ENCODE measurements around the gene MOCS2.

MOCS2 gene

DNA sequence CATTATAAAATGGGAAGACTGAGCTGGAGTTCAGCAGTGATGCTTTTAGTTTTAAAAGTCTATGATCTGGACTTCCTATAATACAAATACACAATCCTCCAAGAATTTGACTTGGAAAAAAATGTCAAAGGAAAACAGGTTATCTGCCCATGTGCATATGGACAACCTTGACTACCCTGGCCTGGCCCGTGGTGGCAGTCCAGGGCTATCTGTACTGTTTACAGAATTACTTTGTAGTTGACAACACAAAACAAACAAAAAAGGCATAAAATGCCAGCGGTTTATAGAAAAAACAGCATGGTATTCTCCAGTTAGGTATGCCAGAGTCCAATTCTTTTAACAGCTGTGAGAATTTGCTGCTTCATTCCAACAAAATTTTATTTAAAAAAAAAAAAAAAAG, 17.3 kb downstream of the MOCS2 start:
- DNase-seq: no peak

GRCh38 chr5:53091289-53091688, 18.3 kb downstream of the MOCS2 start:
- DNase-seq: peak; percentile 71

DNA sequence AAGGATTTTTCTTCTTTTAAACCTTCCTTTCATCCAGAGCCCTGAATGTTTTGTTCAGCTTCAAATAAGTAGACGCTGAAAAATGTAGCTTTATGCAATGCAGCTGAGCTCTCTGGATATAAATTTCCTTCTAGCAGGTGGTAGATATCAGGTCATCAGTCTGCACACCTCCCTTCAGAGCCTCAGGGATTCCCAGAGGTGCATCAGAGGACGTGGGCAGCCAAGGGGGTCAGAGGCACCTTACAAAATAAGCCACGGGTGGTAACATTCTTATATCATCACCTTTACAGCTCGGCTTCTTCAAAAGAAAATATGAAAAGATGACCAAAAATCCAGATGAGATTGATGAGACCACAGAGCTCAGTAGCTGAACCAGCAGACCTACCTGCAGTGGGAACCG, 19.3 kb downstream of the MOCS2 start:
- DNase-seq: no peak

GRCh38 chr5:53089481-53089991, 20.0 kb downstream of the MOCS2 start:
- no peak for DNase-seq

DNA sequence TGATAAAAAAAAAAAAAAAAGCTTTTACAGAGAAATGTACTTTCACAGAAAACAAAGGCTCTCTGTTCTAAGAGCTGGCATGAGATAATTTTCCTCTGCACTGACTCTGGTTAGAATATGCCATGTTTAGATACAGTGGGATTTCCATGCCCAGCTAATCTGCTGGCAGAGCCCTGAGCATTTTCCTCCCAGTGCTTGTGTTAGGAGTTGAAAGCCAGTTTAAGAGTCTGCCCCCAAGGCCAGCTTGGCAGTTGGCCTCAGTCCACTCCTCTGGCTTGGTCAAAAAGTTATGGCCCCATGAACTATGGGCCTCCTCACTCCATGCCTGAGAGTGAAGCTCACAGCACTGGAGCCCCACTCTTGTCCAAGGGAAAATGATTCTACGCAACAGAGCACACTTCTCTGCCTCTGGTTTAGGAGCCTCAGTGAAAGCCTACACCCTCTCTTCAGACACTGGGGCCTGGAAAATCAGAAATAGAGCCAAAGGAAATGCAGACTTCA, 21.9 kb downstream of the MOCS2 start:
- no peak for DNase-seq

GRCh38 chr5:53087171-53087570, 22.4 kb downstream of the MOCS2 start:
- no peak for DNase-seq

DNA sequence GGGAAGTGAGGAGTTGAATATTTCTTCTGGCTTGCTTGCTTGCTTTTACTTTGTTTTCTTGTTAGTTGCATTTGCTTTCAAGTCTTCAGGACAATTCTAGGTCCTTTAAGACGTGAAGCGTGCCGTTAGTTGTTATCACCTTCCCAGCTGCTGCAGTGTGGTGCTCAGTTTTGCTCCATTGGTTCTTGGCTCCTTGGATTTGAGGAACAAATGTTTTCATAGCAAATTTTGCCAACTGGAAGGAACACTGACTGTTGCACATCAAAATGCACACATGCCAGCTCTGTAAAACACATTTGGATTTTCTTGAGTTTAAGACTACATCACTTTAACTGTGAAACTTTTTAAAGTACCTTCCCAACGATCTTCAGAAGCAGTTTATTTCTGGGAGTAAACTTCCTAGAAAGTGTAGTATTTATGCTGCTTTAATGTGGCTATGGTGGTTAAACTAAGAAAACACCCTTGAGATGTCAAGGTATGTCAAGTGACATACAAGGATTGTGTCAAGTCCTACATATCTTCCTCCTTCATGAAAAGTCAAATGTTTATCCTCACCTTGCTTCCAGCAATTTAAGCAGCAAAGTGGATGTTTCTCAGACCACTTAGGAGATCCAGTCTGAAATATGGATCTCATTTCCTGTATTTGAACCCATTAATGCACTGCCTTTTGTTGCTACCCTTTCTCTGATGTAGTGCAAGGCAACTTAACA, 24.9 kb downstream of the MOCS2 start:
- DNase-seq: no peak

- DNase-seq: no peak
Observed at GRCh38 chr5:53083927-53084326, 25.6 kb downstream of the MOCS2 start.

DNA sequence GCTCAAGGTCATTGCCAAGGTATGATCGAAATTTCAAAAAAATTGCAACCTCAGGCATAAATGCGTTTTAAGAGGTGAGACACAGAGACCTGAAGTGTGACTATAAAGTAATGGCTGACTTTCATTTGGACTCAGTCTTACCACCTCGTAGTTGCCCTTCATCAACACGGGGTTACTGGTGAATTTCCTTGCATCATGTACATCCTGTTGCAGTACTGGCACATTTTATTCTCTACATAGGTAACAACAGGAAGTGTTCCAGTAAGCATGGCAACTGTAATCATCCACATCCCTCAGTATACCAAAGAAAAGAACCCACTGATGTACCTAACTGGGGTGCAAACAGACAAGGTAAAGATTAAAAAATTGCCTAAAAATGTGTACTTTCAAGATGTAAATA, 29.3 kb downstream of the MOCS2 start:
- DNase-seq: no peak

GRCh38 chr5:53076014-53076583, 33.5 kb downstream of the MOCS2 start:
- no peak for DNase-seq

- peak; percentile 13 for DNase-seq
Observed at GRCh38 chr5:53073348-53073747, 36.2 kb downstream of the MOCS2 start.

GRCh38 chr5:53071738-53072137, 37.8 kb downstream of the MOCS2 start:
- DNase-seq: no peak

GRCh38 chr5:53071298-53071697, 38.3 kb downstream of the MOCS2 start:
- DNase-seq: no peak

GRCh38 chr5:53069626-53070025, 39.9 kb downstream of the MOCS2 start:
- no peak for DNase-seq

DNA sequence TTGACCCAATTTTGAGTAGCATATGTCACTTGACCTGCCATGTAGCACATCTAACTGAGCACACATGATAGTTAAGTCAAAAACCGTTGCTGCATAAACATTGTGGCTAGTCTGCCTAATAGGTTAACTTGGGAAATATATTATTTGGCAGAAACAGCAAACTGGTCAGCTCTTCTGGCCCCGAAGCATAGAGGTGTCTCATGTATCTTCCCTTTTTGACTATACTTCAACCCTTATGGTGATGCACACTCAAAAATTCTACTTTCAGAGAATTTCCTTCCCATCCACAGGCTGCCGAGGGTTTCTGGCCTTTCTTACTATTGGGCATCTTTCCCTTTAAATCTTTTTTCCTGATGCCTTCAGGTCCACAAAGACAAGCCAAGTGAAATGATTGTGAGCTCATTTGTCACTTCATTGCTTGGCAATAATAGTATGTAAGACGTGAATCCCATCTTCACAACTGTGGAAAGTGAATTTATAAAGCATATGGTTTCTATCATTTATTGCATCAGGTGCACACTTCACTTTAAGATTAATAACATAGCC, 41.2 kb downstream of the MOCS2 start:
- DNase-seq: no peak

GRCh38 chr5:53067641-53068040, 41.9 kb downstream of the MOCS2 start:
- DNase-seq: no peak

DNA sequence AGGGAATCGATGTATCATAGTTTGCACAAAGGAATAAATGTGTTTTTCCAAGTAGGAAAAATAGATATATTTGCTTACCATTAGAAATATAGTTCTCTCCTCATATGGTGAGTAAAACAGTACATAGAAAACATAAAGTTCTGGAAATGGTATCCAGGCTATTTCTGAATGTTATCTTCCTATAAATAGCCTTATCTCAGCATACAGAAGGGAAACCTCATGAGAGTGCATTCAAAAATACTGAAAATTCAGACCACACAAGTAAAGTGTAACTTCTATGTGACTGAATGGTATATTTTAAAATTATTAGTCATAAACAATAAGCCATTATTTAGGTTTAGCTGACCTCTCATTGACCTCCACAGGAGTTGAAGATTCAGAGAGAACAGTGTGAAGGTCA, 43.5 kb downstream of the MOCS2 start:
- no peak for DNase-seq

- no peak for DNase-seq
Observed at GRCh38 chr5:53063791-53064190, 45.8 kb downstream of the MOCS2 start.

DNA sequence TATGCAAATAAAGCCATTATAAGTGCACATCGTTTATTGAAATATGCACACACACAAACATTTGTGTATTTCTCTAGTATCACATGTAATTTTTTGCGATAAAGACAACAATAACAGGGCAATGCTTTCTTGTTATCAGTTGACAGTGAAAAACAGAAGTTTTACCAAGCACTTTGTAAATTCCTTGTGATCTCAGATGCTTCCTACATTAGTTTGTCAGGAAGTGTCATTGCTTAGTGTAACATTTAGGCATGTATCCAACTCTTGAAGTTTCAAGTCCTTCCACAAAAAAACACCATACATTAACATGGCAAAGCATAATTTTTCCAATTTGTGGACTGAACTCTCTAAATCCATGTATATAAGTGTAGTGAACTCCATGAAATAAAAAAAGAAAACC, 46.4 kb downstream of the MOCS2 start:
- no peak for DNase-seq

DNA sequence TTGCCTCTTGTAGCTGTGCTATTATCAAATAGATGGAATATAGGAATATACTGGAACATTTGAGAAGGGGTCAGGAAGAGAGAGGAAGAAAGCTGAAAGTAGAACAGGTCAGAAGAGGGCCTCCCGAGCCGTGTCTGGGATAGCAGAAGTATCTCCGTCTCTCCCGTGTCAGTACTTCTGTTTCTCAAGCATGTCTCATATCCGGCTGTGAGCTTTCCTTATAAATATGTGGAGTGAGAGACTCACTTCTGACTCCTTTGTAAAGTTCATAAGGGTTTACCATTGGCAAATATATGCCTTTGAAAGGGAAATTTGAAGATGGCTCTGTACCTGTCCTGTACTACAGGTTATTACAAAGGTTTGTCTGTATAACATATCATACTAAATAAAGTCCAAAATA, 50.3 kb downstream of the MOCS2 start:
- DNase-seq: no peak

GRCh38 chr5:53055365-53055764, 54.2 kb downstream of the MOCS2 start:
- no peak for DNase-seq

DNA sequence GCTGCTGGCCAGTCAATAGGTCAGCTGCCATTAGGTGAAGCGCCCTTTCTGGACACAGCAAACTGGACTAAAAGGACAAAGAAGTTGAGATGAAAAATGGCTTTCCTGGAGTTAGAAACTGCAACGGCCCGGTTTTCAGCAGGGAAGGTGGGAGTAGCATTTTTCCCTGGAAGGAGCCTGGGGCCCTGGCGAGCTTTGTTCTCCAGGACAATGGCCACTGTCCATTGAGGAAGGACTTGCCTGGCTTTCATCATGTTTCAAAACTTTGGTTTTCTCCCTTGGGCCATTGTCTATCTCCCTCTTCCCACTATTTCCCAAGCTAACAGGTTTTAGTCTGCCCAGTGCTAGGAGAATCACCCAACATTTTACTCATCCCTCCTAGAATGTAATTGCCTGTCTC, 56.2 kb downstream of the MOCS2 start:
- DNase-seq: no peak

GRCh38 chr5:53052499-53052898, 57.1 kb downstream of the MOCS2 start:
- no peak for DNase-seq

DNA sequence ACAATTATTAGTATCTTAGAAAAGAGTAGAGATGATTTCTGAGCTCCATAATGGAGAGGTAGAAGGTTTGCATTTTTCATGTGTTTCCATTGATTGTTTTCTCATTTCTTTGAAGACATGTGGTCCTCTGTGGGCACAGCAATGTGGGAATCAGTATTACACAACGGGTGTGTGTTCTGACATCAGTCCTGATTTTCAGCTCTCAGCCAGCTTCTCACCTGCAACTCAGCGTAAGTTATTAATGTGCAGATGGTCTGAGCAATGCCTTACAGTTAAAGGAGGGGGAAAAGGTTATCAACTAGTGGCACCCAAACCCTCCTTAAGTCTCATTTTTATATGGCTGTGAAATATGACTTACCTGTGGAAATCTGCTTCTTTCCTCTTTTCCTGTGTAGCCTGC, 61.3 kb downstream of the MOCS2 start:
- DNase-seq: no peak
